Stimulated activated naive CD4-positive, alpha-beta T cell treated with Interleukin-2 at 50 U/mL for 16 hours (primary cell): ENCODE results near the gene TINAGL1.
"Not testable (repeated sequence)": the region's sequence is repeated elsewhere in the genome, so short reads cannot be mapped to it uniquely, and the experiment has no call there.

Experiments used
- DNase-seq: peaks from one replicate; lab custom pipeline; 2025; lab: John Stamatoyannopoulos, UW

Gene TINAGL1

GRCh38 chr1:31583995-31584868, 7.9 kb downstream of the TINAGL1 start:
- no peak for DNase-seq

DNA sequence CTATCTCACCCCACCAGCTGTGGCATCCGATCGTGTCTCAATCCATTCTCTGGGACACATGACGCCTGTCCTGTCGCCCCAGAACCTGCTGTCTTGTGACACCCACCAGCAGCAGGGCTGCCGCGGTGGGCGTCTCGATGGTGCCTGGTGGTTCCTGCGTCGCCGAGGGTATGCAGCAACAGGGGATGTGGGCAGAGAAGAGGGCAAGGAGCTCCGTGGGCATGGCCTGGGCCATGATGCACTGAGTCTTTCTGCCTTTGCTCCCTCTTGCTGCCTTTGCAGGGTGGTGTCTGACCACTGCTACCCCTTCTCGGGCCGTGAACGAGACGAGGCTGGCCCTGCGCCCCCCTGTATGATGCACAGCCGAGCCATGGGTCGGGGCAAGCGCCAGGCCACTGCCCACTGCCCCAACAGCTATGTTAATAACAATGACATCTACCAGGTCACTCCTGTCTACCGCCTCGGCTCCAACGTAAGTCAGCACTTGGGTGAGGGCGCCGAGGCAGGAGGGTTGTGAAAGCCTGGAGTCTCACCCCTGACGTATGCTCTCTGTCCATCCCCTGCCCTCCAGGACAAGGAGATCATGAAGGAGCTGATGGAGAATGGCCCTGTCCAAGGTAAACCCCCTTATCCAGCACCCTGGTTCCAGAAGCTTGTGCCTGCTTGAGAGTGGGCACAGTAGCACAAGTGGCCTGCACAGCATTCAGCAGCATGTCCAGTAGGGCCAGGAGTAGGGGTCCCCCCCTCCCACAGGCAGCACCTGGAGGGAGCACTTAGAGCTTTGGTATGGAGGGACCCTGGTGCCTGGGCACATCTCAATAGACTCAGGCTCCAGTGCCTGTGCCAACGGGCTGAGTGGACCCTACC, 8.8 kb downstream of the TINAGL1 start:
- no peak for DNase-seq

DNA sequence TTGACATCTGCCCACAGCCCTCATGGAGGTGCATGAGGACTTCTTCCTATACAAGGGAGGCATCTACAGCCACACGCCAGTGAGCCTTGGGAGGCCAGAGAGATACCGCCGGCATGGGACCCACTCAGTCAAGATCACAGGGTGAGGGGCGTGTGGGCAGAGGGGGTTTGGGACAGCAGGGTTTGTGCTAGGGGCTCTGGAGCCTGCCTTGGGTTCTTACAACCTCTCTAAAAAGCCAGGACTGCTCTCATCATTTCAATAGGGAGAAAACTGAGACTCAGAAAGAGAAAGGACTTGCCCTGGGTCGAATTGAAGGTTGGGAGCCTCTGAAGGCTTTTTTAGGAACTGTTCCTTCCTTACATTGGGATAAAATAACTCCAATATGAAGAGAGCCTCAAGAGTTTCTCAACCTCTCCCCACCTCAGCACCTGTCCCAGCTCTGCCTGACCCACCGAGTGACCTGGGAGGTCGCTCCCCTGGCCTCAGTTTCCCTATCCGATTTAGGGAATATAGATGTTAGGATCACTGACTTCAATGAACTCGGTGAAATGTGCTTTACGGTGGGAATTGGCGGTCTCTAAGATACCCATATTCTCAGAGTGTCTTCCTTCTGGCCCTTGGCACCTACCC, 9.5 kb downstream of the TINAGL1 start:
- DNase-seq: no peak

DNA sequence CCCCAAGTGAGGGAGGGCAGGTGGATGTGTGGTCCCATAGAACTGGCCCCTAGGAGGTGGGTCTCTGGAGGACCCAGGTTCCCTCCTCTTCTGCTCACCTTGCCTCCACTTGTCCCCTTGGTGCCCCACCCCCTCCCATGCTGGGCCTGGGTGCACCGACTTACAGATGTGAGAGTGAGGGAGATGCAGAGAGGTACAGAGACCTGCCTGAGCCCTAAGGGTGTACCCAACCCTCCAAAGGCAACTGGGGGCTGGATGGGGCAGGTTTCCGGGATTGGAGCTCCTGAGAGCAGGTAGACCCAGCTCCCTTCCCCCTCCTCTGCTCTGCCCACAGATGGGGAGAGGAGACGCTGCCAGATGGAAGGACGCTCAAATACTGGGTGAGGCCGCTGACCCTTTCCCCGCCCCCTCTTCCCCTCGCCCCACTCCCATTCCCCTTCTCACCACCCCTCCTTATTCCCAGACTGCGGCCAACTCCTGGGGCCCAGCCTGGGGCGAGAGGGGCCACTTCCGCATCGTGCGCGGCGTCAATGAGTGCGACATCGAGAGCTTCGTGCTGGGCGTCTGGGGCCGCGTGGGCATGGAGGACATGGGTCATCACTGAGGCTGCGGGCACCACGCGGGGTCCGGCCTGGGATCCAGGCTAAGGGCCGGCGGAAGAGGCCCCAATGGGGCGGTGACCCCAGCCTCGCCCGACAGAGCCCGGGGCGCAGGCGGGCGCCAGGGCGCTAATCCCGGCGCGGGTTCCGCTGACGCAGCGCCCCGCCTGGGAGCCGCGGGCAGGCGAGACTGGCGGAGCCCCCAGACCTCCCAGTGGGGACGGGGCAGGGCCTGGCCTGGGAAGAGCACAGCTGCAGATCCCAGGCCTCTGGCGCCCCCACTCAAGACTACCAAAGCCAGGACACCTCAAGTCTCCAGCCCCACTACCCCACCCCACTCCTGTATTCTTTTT, 10.3 kb downstream of the TINAGL1 start:
- no peak for DNase-seq

DNA sequence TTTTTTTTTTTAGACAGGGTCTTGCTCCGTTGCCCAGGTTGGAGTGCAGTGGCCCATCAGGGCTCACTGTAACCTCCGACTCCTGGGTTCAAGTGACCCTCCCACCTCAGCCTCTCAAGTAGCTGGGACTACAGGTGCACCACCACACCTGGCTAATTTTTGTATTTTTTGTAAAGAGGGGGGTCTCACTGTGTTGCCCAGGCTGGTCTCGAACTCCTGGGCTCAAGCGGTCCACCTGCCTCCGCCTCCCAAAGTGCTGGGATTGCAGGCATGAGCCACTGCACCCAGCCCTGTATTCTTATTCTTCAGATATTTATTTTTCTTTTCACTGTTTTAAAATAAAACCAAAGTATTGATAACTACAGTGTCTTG, 11.0 kb downstream of the TINAGL1 start:
- DNase-seq: not testable (repeated sequence)

DNA sequence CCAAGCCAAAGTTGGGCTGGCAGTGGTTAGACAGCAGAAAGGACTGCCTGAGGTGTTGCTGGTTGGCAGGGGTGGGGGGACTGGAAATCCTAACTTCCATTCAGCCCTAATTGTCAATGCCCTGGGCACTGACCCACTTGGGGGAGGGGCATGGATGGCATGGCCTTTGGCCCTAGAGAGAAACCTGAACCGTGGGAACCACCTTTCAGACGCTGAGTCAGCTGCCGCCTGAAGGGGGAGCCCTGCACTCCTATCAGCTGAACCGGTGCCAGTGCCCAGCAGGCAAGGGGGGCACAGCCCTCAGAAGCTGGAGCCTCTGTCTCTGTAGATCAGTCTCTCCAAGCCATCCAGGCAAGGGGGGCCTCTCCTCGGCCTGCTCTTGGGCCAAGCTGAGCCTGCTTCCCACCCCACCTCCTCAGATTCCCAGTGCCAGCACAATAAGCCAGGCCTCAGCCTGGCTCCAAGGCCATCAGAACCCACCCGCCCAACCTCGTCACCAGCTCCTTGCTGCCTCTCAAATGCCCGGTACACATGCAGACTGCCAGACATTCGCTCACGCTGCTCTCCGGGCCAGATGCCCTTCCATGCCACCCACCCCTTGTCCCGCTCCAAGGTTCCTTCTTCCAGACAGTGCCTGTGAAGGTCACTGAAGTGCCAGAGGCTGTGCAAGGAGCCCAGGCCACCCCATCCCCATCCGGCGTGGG, 11.6 kb downstream of the TINAGL1 start:
- peak; percentile 29 for DNase-seq

DNA sequence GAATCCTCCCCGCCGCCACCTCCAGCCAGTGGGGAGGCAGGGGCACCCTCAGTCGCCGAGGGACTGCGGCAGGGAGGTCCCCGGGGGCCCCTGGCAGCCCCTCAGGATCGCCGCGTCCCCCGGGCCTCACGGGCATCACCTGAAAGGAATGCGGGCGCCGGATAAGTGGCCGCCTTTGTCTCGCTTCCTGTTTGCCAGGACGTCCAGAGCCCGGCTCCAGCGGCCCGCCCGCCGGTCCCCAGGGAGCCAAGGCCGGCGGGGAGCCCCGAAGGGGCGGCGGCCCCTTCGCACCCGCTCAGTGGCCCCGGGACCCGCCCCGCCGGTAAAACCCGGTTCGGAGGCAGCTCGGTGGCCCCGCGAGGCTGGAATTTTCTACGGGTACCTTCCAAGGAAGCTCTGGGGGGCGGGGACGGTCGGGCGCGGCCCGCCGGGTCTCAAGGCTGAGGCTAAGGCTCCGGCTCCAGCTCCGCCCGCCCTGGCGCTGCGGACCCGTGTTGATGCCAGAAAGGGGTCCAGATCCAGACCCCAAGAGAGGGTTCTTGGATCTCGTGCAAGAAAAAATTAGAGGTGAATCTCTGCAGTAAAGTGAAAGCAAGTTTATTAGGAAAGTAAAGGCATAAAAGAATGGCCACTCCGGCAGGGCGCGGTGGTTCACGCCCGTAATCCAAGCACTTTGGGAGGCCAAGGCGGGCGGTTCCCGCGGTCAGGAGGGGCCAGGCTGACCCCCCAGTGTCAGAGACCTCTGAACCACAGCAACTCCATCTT, 12.6 kb downstream of the TINAGL1 start:
- DNase-seq: no peak

GRCh38 chr1:31591425-31592093, 15.2 kb downstream of the TINAGL1 start:
- no peak for DNase-seq

DNA sequence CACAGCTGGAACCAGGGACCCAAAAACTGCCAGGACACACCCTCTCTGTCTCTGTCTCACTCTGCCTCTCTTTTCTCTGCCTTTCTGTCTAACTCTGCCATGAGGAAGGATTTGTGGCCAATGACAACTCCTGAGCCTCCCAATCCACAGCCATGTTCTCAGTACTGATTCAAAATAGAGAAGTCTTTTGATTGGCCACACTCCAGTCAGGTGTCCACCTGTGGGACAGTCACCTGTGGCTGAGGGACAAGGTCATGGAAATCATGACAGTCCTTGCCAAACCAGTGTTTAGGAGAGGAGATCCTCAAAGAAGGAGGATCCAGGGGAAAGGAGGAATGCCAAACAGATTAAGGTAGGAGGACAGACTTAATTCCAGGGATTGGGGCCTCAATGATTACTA, 15.8 kb downstream of the TINAGL1 start:
- DNase-seq: no peak

DNA sequence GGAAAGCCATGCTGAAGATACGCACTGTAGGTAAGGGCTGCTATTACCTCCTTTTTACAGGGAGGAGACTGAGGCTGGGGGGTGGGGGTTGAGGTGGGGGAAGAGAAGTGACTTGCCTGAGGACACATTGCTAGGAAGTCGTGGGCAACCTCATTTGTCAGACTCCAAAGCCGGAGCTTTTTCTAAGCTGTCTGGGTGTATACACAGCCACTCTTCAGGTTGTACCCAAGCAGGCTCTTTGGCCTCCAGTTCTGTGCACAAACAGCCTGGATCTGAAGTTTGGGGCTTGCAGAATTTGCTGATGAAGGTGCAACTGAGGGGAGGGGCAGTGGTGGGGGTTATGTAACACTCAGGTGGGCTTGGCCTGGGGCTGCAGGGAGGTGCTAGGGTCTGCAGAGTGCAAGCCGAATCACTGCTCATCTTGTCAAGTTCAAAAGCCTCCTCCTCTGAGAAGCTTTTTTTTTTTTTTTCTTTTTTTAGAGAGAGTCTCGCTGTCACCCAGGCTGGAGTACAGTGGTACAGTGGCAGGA, 16.9 kb downstream of the TINAGL1 start:
- no peak for DNase-seq

DNA sequence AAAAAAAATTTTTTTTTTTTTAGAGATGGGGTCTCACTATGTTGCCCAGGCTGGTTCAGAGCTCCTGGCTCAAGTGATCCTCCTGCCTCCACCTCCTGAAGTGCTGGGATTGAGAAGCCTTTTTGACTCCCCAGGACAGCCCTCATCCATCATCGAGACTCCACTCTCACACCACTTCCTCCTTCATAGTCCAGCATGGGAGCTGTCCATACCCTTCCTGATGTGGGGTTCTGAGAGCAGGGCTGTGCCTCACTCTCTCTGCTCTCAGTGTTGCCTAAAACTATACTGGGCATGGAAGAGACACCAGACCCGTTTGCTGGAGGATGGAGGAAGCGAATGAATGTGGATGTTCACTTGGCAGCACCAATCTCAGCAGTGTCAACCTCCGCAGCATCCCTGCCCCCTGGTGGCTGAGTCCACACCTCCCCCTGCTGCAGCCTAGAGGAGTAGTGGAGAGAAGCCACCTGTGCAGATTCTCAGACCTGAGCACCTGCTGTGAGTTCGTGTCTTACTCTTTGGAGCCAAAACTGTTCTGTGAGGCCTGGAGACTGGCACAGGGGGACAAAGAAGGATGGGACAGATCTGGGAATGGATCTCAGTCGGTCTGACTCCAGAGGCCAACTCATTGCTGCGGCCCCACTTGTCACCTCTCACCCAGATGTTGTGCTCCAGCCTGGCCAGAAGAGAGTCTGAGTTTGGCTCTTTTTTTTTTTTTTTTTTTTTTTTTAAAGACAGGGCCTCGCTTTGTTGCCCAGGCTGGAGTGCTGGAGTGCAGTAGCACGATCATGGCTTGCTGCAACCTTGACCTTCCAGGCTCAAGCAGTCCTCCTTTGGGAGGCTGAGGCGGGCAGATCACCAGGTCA, 17.7 kb downstream of the TINAGL1 start:
- DNase-seq: peak; percentile 15

DNA sequence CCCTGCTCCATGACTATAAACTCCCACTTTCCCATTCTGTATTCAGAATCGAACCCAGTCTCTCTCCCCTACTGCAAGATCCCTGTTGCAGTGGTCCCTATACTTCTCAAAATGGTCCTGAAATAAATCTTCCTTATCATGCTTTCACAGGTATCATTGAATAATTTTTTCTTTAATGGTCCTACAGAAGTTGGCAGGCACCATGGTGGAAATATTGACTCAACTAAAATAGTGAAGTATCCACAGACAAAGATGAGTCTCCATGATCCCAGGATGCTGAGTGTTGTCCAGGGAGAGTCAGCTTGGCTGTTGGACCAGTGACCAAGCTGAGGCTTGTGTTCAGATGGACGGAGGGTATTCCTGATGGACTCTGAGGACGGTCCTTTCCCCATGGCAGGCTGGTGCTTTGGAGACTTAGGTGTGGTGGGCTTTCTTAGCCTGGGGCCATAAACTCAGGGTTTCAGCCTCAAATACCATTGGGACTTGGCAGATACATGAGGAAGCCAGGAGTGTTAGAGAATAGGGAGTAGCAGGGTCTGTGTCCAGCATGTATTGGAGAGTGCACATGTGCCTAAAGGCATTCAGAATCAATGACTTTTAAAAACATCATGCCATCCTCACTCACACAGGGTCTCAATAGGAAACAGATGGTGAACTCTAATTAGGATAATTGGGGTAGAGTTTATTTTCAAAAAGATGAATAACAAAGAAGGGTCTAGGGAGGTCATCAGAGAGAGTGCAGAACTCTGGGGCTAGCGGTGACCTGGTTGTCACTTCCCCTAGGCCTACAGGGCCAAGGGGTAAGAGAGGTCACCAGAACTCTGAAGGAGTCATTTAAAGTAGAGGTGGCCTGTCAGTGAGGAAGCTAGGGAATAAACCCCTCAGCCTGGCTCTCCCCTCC, 19.8 kb downstream of the TINAGL1 start:
- no peak for DNase-seq

GRCh38 chr1:31596737-31597097, 20.4 kb downstream of the TINAGL1 start:
- DNase-seq: no peak

GRCh38 chr1:31598980-31599379, 22.7 kb downstream of the TINAGL1 start:
- DNase-seq: no peak

GRCh38 chr1:31600641-31601040, 24.3 kb downstream of the TINAGL1 start:
- no peak for DNase-seq

- DNase-seq: no peak
These were observed 25.8 kb downstream of the TINAGL1 start for GRCh38 chr1:31602081-31602480.

DNA sequence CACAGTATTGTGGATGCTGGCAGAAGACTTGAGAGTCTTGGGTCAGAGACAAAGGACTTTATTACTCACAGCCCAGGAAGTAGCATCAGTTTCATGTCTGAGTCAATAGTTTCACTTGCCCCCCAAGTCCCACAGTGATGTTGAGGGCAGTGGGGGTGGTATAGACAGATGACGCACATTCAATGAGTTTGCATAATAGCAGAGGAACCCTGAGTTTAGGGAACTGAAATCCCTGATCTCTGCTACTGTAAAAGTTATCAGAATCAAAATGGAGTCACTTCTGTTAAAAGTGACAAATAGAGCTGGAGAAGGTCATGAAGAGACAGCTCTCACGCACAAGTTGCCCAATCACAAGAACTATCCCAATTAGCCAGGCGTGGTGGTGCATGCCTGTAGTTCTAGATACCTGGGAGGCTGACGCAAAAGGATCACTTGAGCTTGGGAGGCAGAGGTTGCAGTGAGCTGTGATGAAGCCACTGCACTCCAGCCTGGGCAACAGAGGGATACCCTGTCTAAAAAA, 29.7 kb downstream of the TINAGL1 start:
- DNase-seq: peak; percentile 33
